Natural killer cell (primary cell): ENCODE results near the gene TANC1. TPM values are rescaled to one million over a fixed set of nuclear protein-coding genes. Genes with fewer than 3 reads are reported as not detected.

Experiments used
- ATAC-seq, 3 donors: fragments of 150-1000 bp in 2 of 3; fragments of 200-7000 bp in 1 of 3; cut with Tn5 transposase; 1 replicate in 1 of 3; 2 replicates in 2 of 3; pipeline ENCODE4 v1.10.0; 2021; ENCODE audit warnings: mild to moderate bottlenecking in 2 of 3, moderate library complexity in 2 of 3
- DNase-seq, 2 donors: peaks; one replicate each; pipeline versions ENCODE4 v3.0.0 to v3.0.0-alpha.2; 2013 to 2021; ENCODE audit warnings: mixed read lengths in 1 of 2
- H3K27ac ChIP-seq: one replicate; pipeline ENCODE4 v1.5.1; 2013; ENCODE audit warnings: mild to moderate bottlenecking, low read length
- H3K27me3 ChIP-seq: one replicate; pipeline ENCODE4 v1.6.1; 2013; ENCODE audit warnings: low read length; ENCODE audit not compliant: control insufficient read depth, insufficient read depth
- H3K36me3 ChIP-seq: one replicate; pipeline ENCODE4 v1.6.1; 2013; ENCODE audit warnings: low read length; ENCODE audit not compliant: control insufficient read depth, insufficient read depth
- H3K4me1 ChIP-seq: one replicate; pipeline ENCODE4 v1.6.1; 2013; ENCODE audit warnings: low read length; ENCODE audit not compliant: control insufficient read depth, insufficient read depth
- H3K4me3 ChIP-seq: one replicate; pipeline ENCODE4 v1.5.1; 2013; ENCODE audit warnings: low read length
- H3K9me3 ChIP-seq: one replicate; pipeline ENCODE4 v1.6.1; 2013; ENCODE audit warnings: low read length; ENCODE audit not compliant: control insufficient read depth, insufficient read depth
- H3K27ac Mint-ChIP-seq, 2 donors: one replicate each; pipeline ENCODE4 v1.8.0; 2022; ENCODE audit warnings: mild to moderate bottlenecking in 2 of 2, mixed read lengths in 2 of 2, moderate library complexity in 1 of 2
- H3K27me3 Mint-ChIP-seq, 2 donors: one replicate each; pipeline ENCODE4 v1.8.0; 2022; ENCODE audit warnings: low read depth in 2 of 2, mixed read lengths in 2 of 2
- H3K36me3 Mint-ChIP-seq: one replicate; pipeline ENCODE4 v1.8.0; 2022; ENCODE audit warnings: mixed read lengths
- H3K4me1 Mint-ChIP-seq, 2 donors: one replicate each; pipeline ENCODE4 v1.8.0; 2022; ENCODE audit warnings: mixed read lengths in 2 of 2
- H3K4me3 Mint-ChIP-seq: one replicate; pipeline ENCODE4 v1.8.0; 2022; ENCODE audit warnings: mild to moderate bottlenecking, moderate library complexity, mixed read lengths
- H3K9me3 Mint-ChIP-seq, 2 donors: one replicate each; pipeline ENCODE4 v1.8.0; 2022; ENCODE audit warnings: mixed read lengths in 2 of 2
- CTCF ChIP-seq: fragments of 200-600 bp; IDR thresholded peaks from one replicate; pipeline ENCODE4 v1.8.0; 2022; ENCODE audit warnings: antibody characterized with exemption
- WGBS: methylation state at CpG from one replicate; pipeline ENCODE4 v1.1.7; 2013; ENCODE audit warnings: missing lambda C conversion rate; ENCODE audit not compliant: insufficient coverage; 5-methylcytosine and 5-hydroxymethylcytosine counted together
- intact Hi-C: fragments of 100-400 bp; cut with micrococcal nuclease; formaldehyde crosslinking; loops from one replicate; pipeline ENCODE4 v1.14.2; 2022
- total RNA-seq, 4 donors: library from RNA; stranded (reverse); fragments of 120-200 nt in 1 of 4; gene quantifications; one replicate each; pipeline versions ENCODE4 v1.2.3 to v1.2.4, GENCODE V29; 2013 to 2022

Gene TANC1
- total RNA-seq, 3 donors from 2014 or later (not counting 1 experiment from before 2014, with no cell fraction given) = 0.82 to 4.2 (median 1.1) TPM

DNA sequence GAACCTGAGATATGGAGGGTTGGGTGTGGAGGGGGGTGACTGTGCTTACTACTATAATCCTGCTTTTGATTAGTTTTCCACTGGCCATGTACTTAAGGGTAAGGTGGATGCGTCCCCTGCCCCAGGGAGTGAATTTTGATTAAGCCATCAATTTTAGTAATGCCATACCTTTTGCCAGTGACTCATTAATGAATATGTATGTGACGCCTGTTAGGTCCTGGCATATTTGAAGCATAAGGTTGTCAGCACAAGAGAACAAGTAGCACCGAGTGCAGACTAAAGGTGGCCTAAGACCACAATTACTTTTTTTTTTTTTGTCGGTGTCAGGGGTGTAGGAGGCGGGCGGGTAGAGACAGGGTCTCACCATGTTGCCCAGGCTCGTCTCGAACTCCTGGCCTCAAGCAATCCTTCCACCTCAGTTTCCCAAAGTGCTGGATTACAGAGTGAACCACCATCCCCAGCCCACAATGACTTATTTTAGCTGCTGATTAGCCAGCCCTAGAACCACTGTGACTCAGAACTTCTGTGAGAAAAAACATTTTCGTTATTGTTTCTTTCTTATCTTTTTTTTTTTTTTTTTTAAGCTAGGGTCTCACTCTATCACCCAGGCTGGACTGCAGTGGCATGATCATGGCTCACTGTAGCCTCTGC lies 7.0 kb downstream of the TANC1 start:
- Histone ChIP-seq H3K4me3 (no peak overlapping the region), H3K9me3 (no peaks in the 10 kb centered on the region), H3K27ac (no peak overlapping the region), H3K4me1 (no peaks in the 10 kb centered on the region), H3K36me3 (no peaks in the 10 kb centered on the region), H3K27me3 (peaks cover 7% of the 10 kb centered on the region)
- DNase-seq (no peak), ATAC-seq (no peak)
- no peak for TF ChIP-seq CTCF
- Mint-ChIP-seq H3K27me3 (peaks cover 18 to 38% of the 10 kb centered on the region in 2 donors), H3K27ac (no peak overlapping the region), H3K9me3 (no peaks in the 10 kb centered on the region), H3K4me3 (no peak overlapping the region), H3K36me3 (no peaks in the 10 kb centered on the region), H3K4me1 (peaks cover 2% of the 10 kb centered on the region in 2 donors)
- intact Hi-C loops = no loop called here
- WGBS = 93% methylated on average over 9 of the region's 9 CpGs

DNA sequence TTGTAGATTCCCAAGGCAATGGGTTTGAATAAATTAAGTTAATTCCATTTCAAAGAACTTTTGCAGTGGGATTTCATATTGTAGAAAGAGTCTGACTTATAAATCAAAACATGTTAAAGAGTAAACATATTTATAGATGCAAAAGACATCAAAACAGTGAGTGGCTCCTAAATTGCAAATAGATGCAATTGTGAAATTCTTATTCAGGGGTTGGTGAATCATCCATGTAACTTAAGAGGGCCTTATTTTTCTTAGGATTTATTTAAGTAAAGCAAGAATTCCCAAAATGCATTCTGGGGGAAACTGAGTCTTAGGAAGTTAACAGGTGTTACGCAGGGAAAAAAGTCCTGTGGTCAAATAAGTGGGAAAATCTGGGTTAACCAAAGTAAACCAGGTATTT lies 11.3 kb downstream of the TANC1 start:
- intact Hi-C loops = no loop called here
- no peak overlapping the region for H3K4me3 ChIP-seq
- Mint-ChIP-seq H3K9me3 (no peaks in the 10 kb centered on the region), H3K27ac (no peak overlapping the region), H3K4me3 (no peak overlapping the region), H3K4me1 (no peaks in the 10 kb centered on the region), H3K27me3 (peaks cover 6 to 7% of the 10 kb centered on the region in 2 donors), H3K36me3 (no peaks in the 10 kb centered on the region)
- no peaks in the 10 kb centered on the region for H3K27me3 ChIP-seq
- no peaks in the 10 kb centered on the region for H3K4me1 ChIP-seq
- no peak for TF ChIP-seq CTCF
- ATAC-seq (no peak), DNase-seq (no peak)
- H3K36me3 ChIP-seq = no peaks in the 10 kb centered on the region
- 100% methylated on average over 1 of the region's 1 CpG for WGBS
- H3K9me3 ChIP-seq = no peaks in the 10 kb centered on the region
- H3K27ac ChIP-seq = no peak overlapping the region

DNA sequence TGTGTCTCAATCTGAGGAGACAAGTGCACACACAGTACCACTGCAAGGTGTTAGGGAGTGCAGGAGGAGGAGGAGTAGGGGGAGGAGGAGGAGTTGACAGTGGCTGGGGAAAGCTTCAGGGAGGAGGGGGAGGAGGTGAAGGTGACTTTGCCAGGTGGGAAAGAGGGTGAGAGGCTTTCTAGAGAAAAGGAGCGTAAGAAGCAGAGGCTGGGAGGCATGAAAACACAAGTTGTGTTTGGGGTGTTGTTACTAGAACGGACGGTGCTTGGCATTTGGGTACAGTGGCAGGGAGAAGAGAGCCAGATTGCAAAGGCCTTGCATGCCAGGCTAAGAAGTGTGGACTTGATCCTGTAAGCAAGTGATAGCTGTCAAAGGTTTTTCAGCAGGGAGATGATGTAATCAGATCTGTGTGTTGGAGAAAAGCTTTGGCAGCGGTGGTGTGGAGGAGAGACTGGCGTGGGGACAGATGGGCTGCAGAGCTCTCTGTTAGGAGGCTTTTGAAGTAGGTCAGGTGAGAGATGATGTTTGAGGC lies 16.2 kb downstream of the TANC1 start:
- no peak for TF ChIP-seq CTCF
- H3K4me3 ChIP-seq = no peak overlapping the region
- H3K4me1 ChIP-seq = no peaks in the 10 kb centered on the region
- intact Hi-C loops = no loop called here
- Mint-ChIP-seq H3K9me3 (no peaks in the 10 kb centered on the region), H3K4me1 (no peaks in the 10 kb centered on the region), H3K27ac (no peak overlapping the region), H3K4me3 (no peak overlapping the region), H3K27me3 (peaks cover 6 to 15% of the 10 kb centered on the region in 2 donors), H3K36me3 (no peaks in the 10 kb centered on the region)
- WGBS = 66% methylated on average over 5 of the region's 5 CpGs
- no peaks in the 10 kb centered on the region for H3K27me3 ChIP-seq
- ATAC-seq (no peak), DNase-seq (no peak)
- no peaks in the 10 kb centered on the region for H3K9me3 ChIP-seq
- H3K36me3 ChIP-seq = no peaks in the 10 kb centered on the region
- H3K27ac ChIP-seq = no peak overlapping the region

GRCh38 chr2:158988501-158988900 lies 20.1 kb downstream of the TANC1 start:
- Histone ChIP-seq H3K27ac (no peak overlapping the region), H3K36me3 (no peaks in the 10 kb centered on the region), H3K4me3 (no peak overlapping the region), H3K4me1 (no peaks in the 10 kb centered on the region), H3K9me3 (no peaks in the 10 kb centered on the region), H3K27me3 (no peaks in the 10 kb centered on the region)
- 84% methylated on average over 5 of the region's 5 CpGs for WGBS
- H3K27me3 Mint-ChIP-seq = peaks cover 6 to 18% of the 10 kb centered on the region in 2 donors
- no peaks in the 10 kb centered on the region for H3K9me3 Mint-ChIP-seq
- no peak overlapping the region for H3K4me3 Mint-ChIP-seq
- no peak overlapping the region for H3K27ac Mint-ChIP-seq
- no peak for TF ChIP-seq CTCF
- H3K4me1 Mint-ChIP-seq = no peaks in the 10 kb centered on the region
- intact Hi-C loops = no loop called here
- DNase-seq = no peak
- H3K36me3 Mint-ChIP-seq = no peaks in the 10 kb centered on the region
- ATAC-seq = no peak
